Glutamatergic neuron (in vitro differentiated cells): ENCODE data around the gene FSTL4. TPM values are rescaled to one million over a fixed set of nuclear protein-coding genes. Genes with fewer than 3 reads are reported as not detected.
"Not testable (repeated sequence)": the region's sequence is repeated elsewhere in the genome, so short reads cannot be mapped to it uniquely, and the experiment has no call there.

Source experiments
- DNase-seq: peaks from one replicate; pipeline ENCODE4 v3.0.0; 2022
- H3K27ac Mint-ChIP-seq: one replicate; pipeline ENCODE4 v1.8.0; 2020; ENCODE audit warnings: mild to moderate bottlenecking, mixed read lengths, inconsistent platforms; ENCODE audit not compliant: unreplicated experiment
- H3K27me3 Mint-ChIP-seq: one replicate; pipeline ENCODE4 v1.8.0; 2020; ENCODE audit warnings: mild to moderate bottlenecking, moderate library complexity, mixed read lengths, inconsistent platforms; ENCODE audit not compliant: unreplicated experiment
- H3K36me3 Mint-ChIP-seq: one replicate; pipeline ENCODE4 v1.8.0; 2020; ENCODE audit warnings: mild to moderate bottlenecking, mixed read lengths, inconsistent platforms; ENCODE audit not compliant: unreplicated experiment
- H3K4me1 Mint-ChIP-seq: one replicate; pipeline ENCODE4 v1.8.0; 2020; ENCODE audit warnings: mild to moderate bottlenecking, low read depth, mixed read lengths, inconsistent platforms; ENCODE audit not compliant: unreplicated experiment
- H3K4me3 Mint-ChIP-seq: one replicate; pipeline ENCODE4 v1.8.0; 2020; ENCODE audit warnings: mild to moderate bottlenecking, mixed read lengths, inconsistent platforms; ENCODE audit not compliant: unreplicated experiment
- H3K9me3 Mint-ChIP-seq: one replicate; pipeline ENCODE4 v1.8.0; 2020; ENCODE audit warnings: mild to moderate bottlenecking, moderate library complexity, mixed read lengths, inconsistent platforms; ENCODE audit not compliant: unreplicated experiment
- total RNA-seq: library from RNA; stranded (reverse); fragmentation: NEBNext Ultra II Directional; extraction: Animal tissue kit (Norgen Biotek cat#: 25700); gene quantifications from one replicate; pipeline ENCODE4 v1.2.1, GENCODE V29; 2021; ENCODE audit not compliant: unreplicated experiment
- TF ChIP-seq, protein P1 (sequence below): fragments of 200-600 bp; sonication (generic); IDR thresholded peaks from one replicate; pipeline ENCODE4 v1.5.0; 2021; ENCODE audit not compliant: partially characterized antibody, unreplicated experiment

FSTL4 gene
- total RNA-seq, 1 donor from 2014 or later, result 29.0 TPM

DNA sequence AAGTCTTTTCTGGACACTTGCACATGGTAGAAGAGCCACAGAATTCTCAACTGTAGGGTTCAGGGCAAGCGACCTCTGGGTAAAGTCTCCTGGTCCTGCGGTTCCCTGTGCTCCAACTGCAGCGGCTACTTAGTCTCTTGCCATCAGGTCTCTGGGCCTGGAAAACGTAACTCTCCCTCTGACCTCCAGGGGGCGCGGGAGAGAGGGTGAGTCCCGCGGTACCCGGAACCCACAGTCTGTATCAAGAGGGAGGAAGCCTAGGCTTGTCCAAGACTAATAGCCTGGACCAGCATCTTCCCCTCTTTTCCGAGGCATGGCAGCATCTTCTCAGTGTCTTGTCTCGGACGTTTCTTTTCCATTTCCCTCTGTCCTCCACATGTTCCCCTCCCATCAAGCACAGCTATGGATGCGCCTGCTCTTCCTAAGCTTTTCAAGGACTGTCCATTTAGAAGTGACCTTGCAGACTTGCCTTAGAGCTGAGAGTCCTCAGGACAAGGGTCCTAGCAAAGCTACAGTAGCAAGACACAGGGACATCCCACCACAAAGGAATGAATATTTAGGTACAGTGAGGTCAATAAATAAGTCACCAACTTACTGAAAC is 59.3 kb downstream of the FSTL4 start:
- Mint-ChIP-seq H3K4me3 (no peak overlapping the region), H3K36me3 (no peaks in the 10 kb centered on the region), H3K9me3 (no peaks in the 10 kb centered on the region), H3K27ac (no peak overlapping the region), H3K27me3 (no peaks in the 10 kb centered on the region), H3K4me1 (peaks cover 19% of the 10 kb centered on the region)
- TF ChIP-seq, protein P1, sequence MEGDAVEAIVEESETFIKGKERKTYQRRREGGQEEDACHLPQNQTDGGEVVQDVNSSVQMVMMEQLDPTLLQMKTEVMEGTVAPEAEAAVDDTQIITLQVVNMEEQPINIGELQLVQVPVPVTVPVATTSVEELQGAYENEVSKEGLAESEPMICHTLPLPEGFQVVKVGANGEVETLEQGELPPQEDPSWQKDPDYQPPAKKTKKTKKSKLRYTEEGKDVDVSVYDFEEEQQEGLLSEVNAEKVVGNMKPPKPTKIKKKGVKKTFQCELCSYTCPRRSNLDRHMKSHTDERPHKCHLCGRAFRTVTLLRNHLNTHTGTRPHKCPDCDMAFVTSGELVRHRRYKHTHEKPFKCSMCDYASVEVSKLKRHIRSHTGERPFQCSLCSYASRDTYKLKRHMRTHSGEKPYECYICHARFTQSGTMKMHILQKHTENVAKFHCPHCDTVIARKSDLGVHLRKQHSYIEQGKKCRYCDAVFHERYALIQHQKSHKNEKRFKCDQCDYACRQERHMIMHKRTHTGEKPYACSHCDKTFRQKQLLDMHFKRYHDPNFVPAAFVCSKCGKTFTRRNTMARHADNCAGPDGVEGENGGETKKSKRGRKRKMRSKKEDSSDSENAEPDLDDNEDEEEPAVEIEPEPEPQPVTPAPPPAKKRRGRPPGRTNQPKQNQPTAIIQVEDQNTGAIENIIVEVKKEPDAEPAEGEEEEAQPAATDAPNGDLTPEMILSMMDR, result peak; percentile 83
- DNase-seq, result peak; percentile 75

- Mint-ChIP-seq H3K9me3 (no peaks in the 10 kb centered on the region), H3K4me3 (no peak overlapping the region), H3K36me3 (no peaks in the 10 kb centered on the region), H3K27ac (no peak overlapping the region), H3K27me3 (no peaks in the 10 kb centered on the region), H3K4me1 (no peaks in the 10 kb centered on the region)
- TF ChIP-seq, protein P1, result no peak
- DNase-seq, result no peak
Observed at GRCh38 chr5:133546500-133546899, 65.8 kb downstream of the FSTL4 start.

DNA sequence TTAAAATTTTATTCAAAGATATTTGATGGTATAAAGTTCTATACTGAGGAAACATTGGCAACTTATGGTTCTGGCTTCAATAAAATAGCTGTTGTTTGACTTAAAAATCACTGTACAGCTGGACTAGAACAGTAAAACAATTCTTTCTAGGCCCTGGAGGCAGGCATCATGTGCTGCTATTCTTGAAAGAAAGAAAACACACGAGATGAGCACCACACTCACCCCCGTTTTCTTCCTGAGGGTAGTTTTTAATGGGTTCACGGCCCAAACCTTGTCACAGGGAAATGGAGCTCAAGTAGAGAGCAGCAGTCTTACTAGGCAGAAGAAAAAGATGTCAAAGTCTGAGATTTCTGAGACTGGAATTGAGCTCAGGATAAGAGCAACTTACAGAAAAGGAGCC is 68.0 kb downstream of the FSTL4 start:
- H3K36me3 Mint-ChIP-seq, result no peaks in the 10 kb centered on the region
- H3K4me3 Mint-ChIP-seq, result no peak overlapping the region
- H3K27me3 Mint-ChIP-seq, result no peaks in the 10 kb centered on the region
- H3K27ac Mint-ChIP-seq, result no peak overlapping the region
- no peak for DNase-seq
- no peaks in the 10 kb centered on the region for H3K9me3 Mint-ChIP-seq
- TF ChIP-seq, protein P1, result no peak
- no peaks in the 10 kb centered on the region for H3K4me1 Mint-ChIP-seq

DNA sequence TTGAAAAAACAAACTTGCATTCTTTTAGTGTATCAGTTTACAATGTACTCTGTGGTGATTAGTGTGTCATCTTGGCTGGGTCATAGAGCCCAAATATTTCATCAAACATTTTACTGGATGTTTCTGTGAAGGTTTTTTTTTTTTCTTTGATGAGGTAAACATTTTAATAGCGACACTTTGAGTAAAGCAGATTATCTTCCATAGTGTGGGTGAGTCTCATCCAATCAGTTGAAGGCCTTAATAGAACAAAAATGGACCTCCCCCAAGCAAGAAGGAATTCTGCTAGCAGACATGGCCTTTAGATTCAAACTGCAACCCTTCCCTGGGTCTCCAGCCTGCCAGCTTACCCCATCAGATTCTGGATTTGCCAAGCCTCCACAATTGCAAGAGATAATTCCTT is 72.5 kb downstream of the FSTL4 start:
- Mint-ChIP-seq H3K4me3 (no peak overlapping the region), H3K4me1 (peaks cover 11% of the 10 kb centered on the region), H3K27me3 (no peaks in the 10 kb centered on the region), H3K9me3 (no peaks in the 10 kb centered on the region), H3K36me3 (no peaks in the 10 kb centered on the region), H3K27ac (no peak overlapping the region)
- no peak for DNase-seq
- TF ChIP-seq, protein P1, result no peak

- no peaks in the 10 kb centered on the region for H3K9me3 Mint-ChIP-seq
- peaks cover 1% of the 10 kb centered on the region for H3K27me3 Mint-ChIP-seq
- peaks cover 16% of the 10 kb centered on the region for H3K4me1 Mint-ChIP-seq
- no peak overlapping the region for H3K27ac Mint-ChIP-seq
- H3K4me3 Mint-ChIP-seq, result no peak overlapping the region
- TF ChIP-seq, protein P1, result no peak
- DNase-seq, result no peak
- H3K36me3 Mint-ChIP-seq, result no peaks in the 10 kb centered on the region
Observed at GRCh38 chr5:133538718-133539117, 73.6 kb downstream of the FSTL4 start.

DNA sequence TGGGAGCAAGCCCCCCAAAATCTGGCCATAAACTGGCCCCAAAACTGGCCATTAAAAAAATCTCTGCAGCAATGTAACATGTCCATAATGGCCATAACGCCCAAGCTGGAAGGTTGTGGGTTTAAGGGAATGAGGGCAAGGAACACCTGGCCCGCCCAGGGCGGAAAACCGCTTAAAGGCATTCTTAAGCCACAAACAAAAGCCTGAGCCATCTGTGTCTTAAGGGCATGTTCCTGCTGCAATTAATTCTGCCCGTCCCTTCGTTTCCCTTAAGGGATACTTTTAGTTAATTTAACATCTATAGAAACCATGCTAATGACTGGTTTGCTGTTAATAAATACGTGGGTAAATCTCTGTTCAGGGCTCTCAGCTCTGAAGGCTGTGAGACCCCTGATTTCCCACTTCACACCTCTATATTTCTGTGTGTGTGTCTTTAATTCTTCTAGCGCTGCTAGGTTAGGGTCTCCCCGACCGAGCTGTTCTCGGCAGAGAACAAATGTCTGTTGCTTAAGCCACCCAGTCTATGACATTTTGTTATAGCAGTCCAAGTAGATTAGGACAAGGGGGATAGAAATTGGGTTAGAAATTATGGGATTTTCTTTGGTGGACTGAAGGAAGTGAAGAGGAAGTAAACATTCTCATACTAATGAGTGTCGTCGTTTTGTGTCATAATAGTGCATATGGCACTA is 77.0 kb downstream of the FSTL4 start:
- H3K27ac Mint-ChIP-seq, result peak overlapping the region; percentile 36
- H3K4me3 Mint-ChIP-seq, result peak overlapping the region; percentile 47
- H3K27me3 Mint-ChIP-seq, H3K9me3 Mint-ChIP-seq, DNase-seq, H3K36me3 Mint-ChIP-seq: not testable (repeated sequence)
- H3K4me1 Mint-ChIP-seq, result peaks cover 19% of the 10 kb centered on the region
